DND-41 (cell line): ENCODE measurements around the gene POU2F1.

Source experiments
- CTCF ChIP-seq: IDR thresholded peaks from 2 replicates; pipeline ENCODE4 v1.5.1; 2012; ENCODE audit warnings: borderline replicate concordance, low read length, moderate library complexity, mild to moderate bottlenecking; ENCODE audit not compliant: poor library complexity, severe bottlenecking; ENCODE audit errors: extremely low read depth
- EZH2 ChIP-seq: IDR thresholded peaks from 3 replicates; pipeline ENCODE4 v1.6.1; 2012; ENCODE audit warnings: borderline replicate concordance, low read depth, mild to moderate bottlenecking, moderate library complexity, low read length, inconsistent platforms; ENCODE audit not compliant: severe bottlenecking

- no peak for TF ChIP-seq CTCF
- TF ChIP-seq EZH2, result no peak
Observed at GRCh38 chr1:167239257-167239656, 18.6 kb downstream of the POU2F1 start.
